H1 (cell line): ENCODE measurements around the gene LRRC30. TPM values are rescaled to one million over a fixed set of nuclear protein-coding genes. Genes with fewer than 3 reads are reported as not detected.

Experiments
- CTBP2 ChIP-seq: IDR thresholded peaks from 2 replicates; pipeline ENCODE4 v1.7.0; 2011; ENCODE audit warnings: borderline replicate concordance, mild to moderate bottlenecking, moderate library complexity, mixed read lengths, low read length; ENCODE audit not compliant: insufficient read depth, insufficient read length
- CTCF ChIP-seq, 3 experiments: IDR thresholded peaks; 1 replicate in 2 of 3; 2 replicates in 1 of 3; pipeline versions ENCODE4 v1.5.1 to v1.6.1; 2011; ENCODE audit warnings: low read length in 3 of 3, mild to moderate bottlenecking in 3 of 3, inconsistent platforms in 2 of 3, low read depth in 1 of 3, moderate library complexity in 1 of 3; ENCODE audit not compliant: insufficient read depth in 1 of 3; ENCODE audit errors: control extremely low read depth in 1 of 3
- polyA plus RNA-seq, 7 experiments: library from polyadenylated mRNA; depleted of rRNA in 3 of 7; stranded (reverse) in 5 of 7; unstranded in 2 of 7; fragments of >200 nt in 5 of 7; fragments of 200-250 nt in 2 of 7; gene quantifications; 1 replicate in 5 of 7; 2 replicates in 1 of 7; 4 replicates in 1 of 7; pipeline versions ENCODE4 v1.2.1 to v1.2.3, GENCODE V29; 2011 to 2013; ENCODE audit warnings: missing spikeins in 2 of 7, mixed read lengths in 2 of 7
- total RNA-seq: library from RNA; stranded (reverse); fragmentation: NEBNext Ultra II Directional; extraction: Animal tissue kit (Norgen Biotek cat#: 25700); gene quantifications from 2 replicates; pipeline ENCODE4 v1.2.1, GENCODE V29; 2021

LRRC30 gene
- total and polyA plus RNA-seq, 2 of the 8 experiments (the other 6 are each of a cell fraction or from before 2014, with no cell fraction given), result not detected

GRCh38 chr18:7196421-7196820 is 34.5 kb upstream of the LRRC30 start (continued):
- TF ChIP-seq CTCF (IDR thresholded peaks at IDR 0.05; ENCODE audit: control extremely low read depth in 1 of 3, insufficient read depth in 1 of 3, low read depth in 1 of 3, low read length in 3 of 3) (peak; percentile 45 to 65 (median 50); a peak in 3 of 4 replicates), CTBP2 (no peak)
